ENCODE results near the gene ACVR2B.

GRCh38 chr3:38475716-38476115 lies 22.0 kb downstream of the ACVR2B start:
- no peak for TF ChIP-seq CSDC2 (CRISPR knock-in tag; IDR thresholded peaks at IDR 0.05)
- TF ChIP-seq, protein P1, sequence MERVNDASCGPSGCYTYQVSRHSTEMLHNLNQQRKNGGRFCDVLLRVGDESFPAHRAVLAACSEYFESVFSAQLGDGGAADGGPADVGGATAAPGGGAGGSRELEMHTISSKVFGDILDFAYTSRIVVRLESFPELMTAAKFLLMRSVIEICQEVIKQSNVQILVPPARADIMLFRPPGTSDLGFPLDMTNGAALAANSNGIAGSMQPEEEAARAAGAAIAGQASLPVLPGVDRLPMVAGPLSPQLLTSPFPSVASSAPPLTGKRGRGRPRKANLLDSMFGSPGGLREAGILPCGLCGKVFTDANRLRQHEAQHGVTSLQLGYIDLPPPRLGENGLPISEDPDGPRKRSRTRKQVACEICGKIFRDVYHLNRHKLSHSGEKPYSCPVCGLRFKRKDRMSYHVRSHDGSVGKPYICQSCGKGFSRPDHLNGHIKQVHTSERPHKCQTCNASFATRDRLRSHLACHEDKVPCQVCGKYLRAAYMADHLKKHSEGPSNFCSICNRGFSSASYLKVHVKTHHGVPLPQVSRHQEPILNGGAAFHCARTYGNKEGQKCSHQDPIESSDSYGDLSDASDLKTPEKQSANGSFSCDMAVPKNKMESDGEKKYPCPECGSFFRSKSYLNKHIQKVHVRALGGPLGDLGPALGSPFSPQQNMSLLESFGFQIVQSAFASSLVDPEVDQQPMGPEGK (CRISPR knock-in tag; IDR thresholded peaks at IDR 0.05; ENCODE audit: borderline replicate concordance), result no peak
- no peak for TF ChIP-seq SNAI2 (CRISPR knock-in tag; IDR thresholded peaks at IDR 0.05)
- no peak for TF ChIP-seq OSR1 (CRISPR knock-in tag; IDR thresholded peaks at IDR 0.05)

Measured in SK-N-SH treated with all-trans-retinoic acid at 6 μM for 48 hours (cell line).